ENCODE results near the gene BUB1B. TPM values are rescaled to one million over a fixed set of nuclear protein-coding genes. Genes with fewer than 3 reads are reported as not detected.
"Not testable (repeated sequence)": the region's sequence is repeated elsewhere in the genome, so short reads cannot be mapped to it uniquely, and the experiment has no call there.

BUB1B gene
- total and polyA plus RNA-seq, 9 of the 15 experiments (the other 6 are each of a cell fraction or from before 2014, with no cell fraction given) = 28.7 to 113 (median 82.2) TPM

- intact Hi-C loops (cut with micrococcal nuclease) = loop anchor here (5.0 kb wide), 1 partner anchor 112 kb away; no protein-coding TSS in a partner anchor
- Histone ChIP-seq H3K27me3 (ENCODE audit: control insufficient read depth in 2 of 2, insufficient read depth in 2 of 2, low read length in 2 of 2) (no peaks in the 10 kb centered on the region), H4K20me1 (replicated peaks; ENCODE audit: control insufficient read depth, insufficient read depth, low read length) (peaks cover 7% of the 10 kb centered on the region; the same call in 1 of the 2 replicates), H3K27ac (ENCODE audit: extremely low read depth, low read depth, low read length) (no peak overlapping the region), H3K9ac (ENCODE audit: insufficient read depth in 1 of 2, low read depth in 2 of 2, low read length in 2 of 2) (peak overlapping the region in 1 of 2 experiments; percentile 9; a peak in 1 of 4 replicates), H3K9me1 (ENCODE audit: control insufficient read depth, insufficient read depth, low read length) (no peaks in the 10 kb centered on the region), H3K79me2 (ENCODE audit: control insufficient read depth, insufficient read depth, low read length) (peaks cover 66% of the 10 kb centered on the region), H2AFZ (ENCODE audit: low read depth, low read length) (no peak overlapping the region), H3K9me3 (replicated peaks; ENCODE audit: control insufficient read depth, insufficient read depth, low read depth, low read length) (no peaks in the 10 kb centered on the region), H3K4me2 (ENCODE audit: insufficient read depth, low read length) (no peak overlapping the region), H3K4me1 (replicated peaks in 1 of 2; ENCODE audit: control insufficient read depth in 2 of 2, insufficient read depth in 2 of 2, low read length in 2 of 2) (peaks cover 0 to 10% of the 10 kb centered on the region in 2 experiments; a peak in 3 of 5 replicates), H3K4me3 (no peak overlapping the region; the same call in 1 of the 2 replicates), H3K36me3 (ENCODE audit: control insufficient read depth, insufficient read depth, low read length) (peaks cover 61% of the 10 kb centered on the region)
- CTCF ChIA-PET (ENCODE audit: low intra/inter-chr PET ratio) = no interaction called here
- in situ Hi-C loops (cut with MboI) = no loop called here
- DNase-seq (ENCODE audit: extremely low read depth in 1 of 4, low spot score in 3 of 4) (no peak), ATAC-seq (no peak), FAIRE-seq (no peak)
- no peak for TF ChIP-seq ZNF384 (IDR thresholded peaks at IDR 0.05; ENCODE audit: low read depth, low read length)
- no peak for TF ChIP-seq E4F1 (CRISPR knock-in tag; IDR thresholded peaks at IDR 0.05; ENCODE audit: borderline replicate concordance)
- TF ChIP-seq ZNF121 (CRISPR knock-in tag; conservative IDR thresholded peaks at IDR 0.05) = peak; percentile 71
- no peak for TF ChIP-seq RBBP5 (IDR thresholded peaks at IDR 0.05; ENCODE audit: borderline replicate concordance, insufficient read depth, low read length, poor library complexity, severe bottlenecking)
- WGBS (ENCODE audit: insufficient coverage, low coverage, missing lambda C conversion rate) = 72% methylated on average over 12 of the region's 12 CpGs
- no TSS peak for BruUV-seq (replicated peaks)
- POLR2A ChIA-PET = interaction anchor here (0.7 to 1.7 kb wide), 7 partner anchors 76 to 159 kb away, joined by 3 to 4 read pairs (median 3); partner anchors contain the start of gene SRP14
Measured at GRCh38 chr15:40163657-40164416, 3.0 kb downstream of the BUB1B start.

- Histone ChIP-seq H3K36me3 (ENCODE audit: control insufficient read depth, insufficient read depth, low read length) (peaks cover 91% of the 10 kb centered on the region), H3K79me2 (ENCODE audit: control insufficient read depth, insufficient read depth, low read length) (peaks cover 53% of the 10 kb centered on the region)
- 90% methylated on average over 8 of the region's 10 CpGs for WGBS (ENCODE audit: insufficient coverage, low coverage, missing lambda C conversion rate)
- H4K20me1 ChIP-seq (replicated peaks; ENCODE audit: control insufficient read depth, insufficient read depth, low read length); H3K9me1 ChIP-seq (ENCODE audit: control insufficient read depth, insufficient read depth, low read length); H3K27me3 ChIP-seq (ENCODE audit: control insufficient read depth in 2 of 2, insufficient read depth in 2 of 2, low read length in 2 of 2); ATAC-seq; FAIRE-seq; H3K4me3 ChIP-seq; H2AFZ ChIP-seq (ENCODE audit: low read depth, low read length); H3K4me1 ChIP-seq (replicated peaks in 1 of 2; ENCODE audit: control insufficient read depth in 2 of 2, insufficient read depth in 2 of 2, low read length in 2 of 2); H3K9ac ChIP-seq (ENCODE audit: insufficient read depth in 1 of 2, low read depth in 2 of 2, low read length in 2 of 2); CTCF ChIA-PET (ENCODE audit: low intra/inter-chr PET ratio); H3K9me3 ChIP-seq (replicated peaks; ENCODE audit: control insufficient read depth, insufficient read depth, low read depth, low read length); in situ Hi-C loops (cut with MboI); H3K27ac ChIP-seq (ENCODE audit: extremely low read depth, low read depth, low read length); intact Hi-C loops (cut with micrococcal nuclease); BruUV-seq (replicated peaks); POLR2A ChIA-PET; H3K4me2 ChIP-seq (ENCODE audit: insufficient read depth, low read length); DNase-seq (ENCODE audit: extremely low read depth in 1 of 4, low spot score in 3 of 4): not testable (repeated sequence)
Measured at GRCh38 chr15:40167374-40167773, 6.5 kb downstream of the BUB1B start.

All from K562 (cell line).